CD14-positive monocyte (primary cell): ENCODE data around the gene ZEB2. TPM values are rescaled to one million over a fixed set of nuclear protein-coding genes. Genes with fewer than 3 reads are reported as not detected.

Experiments
- DNase-seq, 3 donors: peaks; one replicate each; pipeline ENCODE4 v3.0.0-alpha.2; 2011 to 2022
- H2AFZ ChIP-seq: 2 replicates; pipeline ENCODE4 v1.6.0; 2012; ENCODE audit warnings: mild to moderate bottlenecking, low read depth, low read length, inconsistent platforms; ENCODE audit not compliant: insufficient read depth, poor library complexity, severe bottlenecking
- H3K27ac ChIP-seq, 2 donors: 1 replicate in 1 of 2; 2 replicates in 1 of 2; pipeline ENCODE4 v1.5.1; 2012 to 2013; ENCODE audit warnings: low read length in 2 of 2, control low read depth in 1 of 2, inconsistent platforms in 1 of 2, low read depth in 1 of 2, mild to moderate bottlenecking in 1 of 2
- H3K27me3 ChIP-seq, 2 donors: one replicate each; pipeline versions ENCODE4 v1.6.0 to v1.6.1; 2011 to 2013; ENCODE audit warnings: low read length in 2 of 2; ENCODE audit not compliant: control insufficient read depth in 2 of 2, insufficient read depth in 2 of 2
- H3K36me3 ChIP-seq, 2 donors: replicated peaks in 1 of 2; 1 replicate in 1 of 2; 2 replicates in 1 of 2; pipeline versions ENCODE4 v1.5.1 to v1.6.1; 2012 to 2013; ENCODE audit warnings: low read length in 2 of 2, control low read depth in 1 of 2, inconsistent platforms in 1 of 2, mild to moderate bottlenecking in 1 of 2; ENCODE audit not compliant: insufficient read depth in 2 of 2, control insufficient read depth in 1 of 2
- H3K4me1 ChIP-seq, 2 donors: 1 replicate in 1 of 2; 2 replicates in 1 of 2; pipeline versions ENCODE4 v1.5.1 to v1.6.1; 2012 to 2013; ENCODE audit warnings: low read length in 2 of 2, control low read depth in 1 of 2, inconsistent platforms in 1 of 2, mild to moderate bottlenecking in 1 of 2, moderate library complexity in 1 of 2; ENCODE audit not compliant: insufficient read depth in 2 of 2, control insufficient read depth in 1 of 2
- H3K4me2 ChIP-seq: replicated peaks from 2 replicates; pipeline ENCODE3; 2012; ENCODE audit warnings: low read length, moderate library complexity, mild to moderate bottlenecking; ENCODE audit not compliant: poor library complexity, severe bottlenecking; ENCODE audit errors: extremely low read depth
- H3K4me3 ChIP-seq, 3 experiments: fragments of 200-600 bp in 1 of 3; sonication (generic) in 1 of 3; replicated peaks in 1 of 3; 1 replicate in 2 of 3; 2 replicates in 1 of 3; pipeline ENCODE4 v1.5.1; 2011 to 2013; ENCODE audit warnings: low read length in 3 of 3, mild to moderate bottlenecking in 3 of 3, control low read depth in 2 of 3, low read depth in 2 of 3, inconsistent platforms in 1 of 3, moderate library complexity in 1 of 3
- H3K79me2 ChIP-seq: 2 replicates; pipeline ENCODE4 v1.6.0; 2012; ENCODE audit warnings: mild to moderate bottlenecking, control low read depth, inconsistent platforms, low read length, moderate library complexity; ENCODE audit not compliant: insufficient read depth
- H3K9ac ChIP-seq: 2 replicates; pipeline ENCODE4 v1.6.0; 2017; ENCODE audit warnings: low read length, mild to moderate bottlenecking; ENCODE audit not compliant: insufficient read depth, poor library complexity, severe bottlenecking
- H3K9me3 ChIP-seq, 2 donors: replicated peaks in 1 of 2; 1 replicate in 1 of 2; 2 replicates in 1 of 2; pipeline versions ENCODE4 v1.5.1 to v1.6.1; 2012 to 2013; ENCODE audit warnings: low read length in 2 of 2, control low read depth in 1 of 2; ENCODE audit not compliant: control insufficient read depth in 1 of 2, insufficient read depth in 1 of 2
- H4K20me1 ChIP-seq: 2 replicates; pipeline ENCODE4 v1.6.0; 2012; ENCODE audit warnings: mild to moderate bottlenecking, low read length, control low read depth, moderate library complexity; ENCODE audit not compliant: insufficient read depth
- H3K27ac Mint-ChIP-seq, 7 donors: one replicate each; pipeline ENCODE4 v1.8.0; 2020; ENCODE audit warnings: mild to moderate bottlenecking in 7 of 7, mixed read lengths in 7 of 7, moderate library complexity in 6 of 7, inconsistent platforms in 2 of 7
- H3K27me3 Mint-ChIP-seq, 3 donors: one replicate each; pipeline ENCODE4 v1.8.0; 2021 to 2022; ENCODE audit warnings: low read depth in 3 of 3, mild to moderate bottlenecking in 3 of 3, mixed read lengths in 3 of 3, moderate library complexity in 3 of 3, inconsistent platforms in 1 of 3
- H3K36me3 Mint-ChIP-seq, 2 donors: one replicate each; pipeline ENCODE4 v1.8.0; 2020; ENCODE audit warnings: mixed read lengths in 2 of 2, inconsistent platforms in 1 of 2, mild to moderate bottlenecking in 1 of 2
- H3K4me1 Mint-ChIP-seq: one replicate; pipeline ENCODE4 v1.8.0; 2020; ENCODE audit warnings: mild to moderate bottlenecking, mixed read lengths
- H3K4me3 Mint-ChIP-seq, 2 donors: one replicate each; pipeline ENCODE4 v1.8.0; 2020; ENCODE audit warnings: mild to moderate bottlenecking in 2 of 2, mixed read lengths in 2 of 2, moderate library complexity in 1 of 2
- H3K9me3 Mint-ChIP-seq, 7 donors: one replicate each; pipeline ENCODE4 v1.8.0; 2020 to 2022; ENCODE audit warnings: mixed read lengths in 7 of 7, mild to moderate bottlenecking in 6 of 7, moderate library complexity in 6 of 7, inconsistent platforms in 2 of 7
- WGBS: methylation state at CpG from one replicate; pipeline ENCODE4 v1.1.5; 2013; ENCODE audit warnings: missing lambda C conversion rate; ENCODE audit not compliant: insufficient coverage; 5-methylcytosine and 5-hydroxymethylcytosine counted together
- intact Hi-C, 2 donors: fragments of 100-400 bp; cut with micrococcal nuclease; formaldehyde crosslinking; loops; one replicate each; pipeline versions ENCODE4 v1.15.0 to v1.15.1; 2023
- polyA plus RNA-seq, 3 donors: library from polyadenylated mRNA; depleted of rRNA in 1 of 3; unstranded in 2 of 3; stranded (reverse) in 1 of 3; fragments of 300-500 nt in 2 of 3; fragments of >200 nt in 1 of 3; fragmentation: Illumina TruSeq in 2 of 3; gene quantifications; 1 replicate in 2 of 3; 2 replicates in 1 of 3; pipeline ENCODE4 v1.2.3, GENCODE V29; 2012 to 2021
- TF ChIP-seq, protein P1 (sequence below): fragments of 200-600 bp; IDR thresholded peaks from one replicate; pipeline ENCODE4 v1.8.0; 2022; ENCODE audit warnings: antibody characterized with exemption, mild to moderate bottlenecking

ZEB2 gene
- polyA plus RNA-seq, 3 donors, result 76.8 to 325 (median 93.8) TPM

DNA sequence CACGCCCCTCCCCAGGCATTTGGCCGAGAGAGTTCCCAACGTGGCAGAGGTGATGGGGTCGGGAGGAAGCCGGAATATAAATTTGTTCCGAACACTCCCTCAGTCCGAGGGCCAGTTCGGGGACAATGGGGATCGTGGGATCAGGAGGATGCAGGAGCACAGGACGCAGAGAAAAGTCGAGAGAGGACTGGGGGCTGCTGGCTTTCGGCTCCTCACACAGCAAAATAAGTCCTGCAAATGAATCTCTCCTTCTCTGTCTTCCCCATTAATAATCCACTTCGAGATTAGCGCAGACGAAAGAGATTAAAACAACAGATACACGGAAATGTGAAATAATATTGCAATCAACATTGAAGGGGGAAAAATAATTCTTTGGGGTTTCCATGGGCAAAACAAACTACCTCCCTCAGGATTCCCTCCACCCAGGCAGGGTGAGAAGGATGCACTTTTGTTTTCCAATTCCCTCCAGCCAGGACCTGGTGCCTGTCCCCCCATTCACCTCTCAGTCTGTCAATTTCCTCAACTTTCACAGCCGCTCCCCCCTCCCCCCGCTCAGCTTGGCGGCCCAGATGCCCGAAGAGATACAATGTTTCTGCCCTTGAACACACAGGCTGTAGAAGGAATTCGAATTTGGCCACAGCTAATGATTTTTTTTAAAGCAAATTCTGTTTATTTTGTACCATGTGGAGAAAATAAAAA lies 3.1 kb upstream of the ZEB2 start:
- H3K27ac ChIP-seq, result peak overlapping the region; percentile 92 to 99
- intact Hi-C loops, result loop anchor here (5.0 to 10.0 kb wide), 5 partner anchors 84 to 1232 kb away; no protein-coding TSS in a partner anchor
- H3K36me3 ChIP-seq, result no peaks in the 10 kb centered on the region
- H2AFZ ChIP-seq, result peak overlapping the region; percentile 47
- WGBS, result 24% methylated on average over 12 of the region's 21 CpGs
- H3K27me3 ChIP-seq, result no peaks in the 10 kb centered on the region
- H4K20me1 ChIP-seq, result no peaks in the 10 kb centered on the region
- H3K36me3 Mint-ChIP-seq, result no peaks in the 10 kb centered on the region
- H3K4me3 Mint-ChIP-seq, result peak overlapping the region; percentile 92 to 94
- H3K27ac Mint-ChIP-seq, result peak overlapping the region in 5 of 7 donors; percentile 94 to 100 (median 98)
- H3K79me2 ChIP-seq, result peaks cover 71% of the 10 kb centered on the region
- H3K27me3 Mint-ChIP-seq, result peaks cover 0 to 2% (median 0%) of the 10 kb centered on the region in 3 donors
- H3K4me1 ChIP-seq, result peaks cover 35 to 43% of the 10 kb centered on the region in 2 donors
- H3K4me3 ChIP-seq, result peak overlapping the region; percentile 51 to 81 (median 57)
- H3K9me3 Mint-ChIP-seq, result peaks cover 0 to 2% (median 0%) of the 10 kb centered on the region in 7 donors
- H3K9me3 ChIP-seq, result no peaks in the 10 kb centered on the region
- peaks cover 37% of the 10 kb centered on the region for H3K4me1 Mint-ChIP-seq
- DNase-seq, result no peak
- peak overlapping the region; percentile 88 for H3K9ac ChIP-seq
- H3K4me2 ChIP-seq, result peak overlapping the region; percentile 94
- TF ChIP-seq, protein P1, sequence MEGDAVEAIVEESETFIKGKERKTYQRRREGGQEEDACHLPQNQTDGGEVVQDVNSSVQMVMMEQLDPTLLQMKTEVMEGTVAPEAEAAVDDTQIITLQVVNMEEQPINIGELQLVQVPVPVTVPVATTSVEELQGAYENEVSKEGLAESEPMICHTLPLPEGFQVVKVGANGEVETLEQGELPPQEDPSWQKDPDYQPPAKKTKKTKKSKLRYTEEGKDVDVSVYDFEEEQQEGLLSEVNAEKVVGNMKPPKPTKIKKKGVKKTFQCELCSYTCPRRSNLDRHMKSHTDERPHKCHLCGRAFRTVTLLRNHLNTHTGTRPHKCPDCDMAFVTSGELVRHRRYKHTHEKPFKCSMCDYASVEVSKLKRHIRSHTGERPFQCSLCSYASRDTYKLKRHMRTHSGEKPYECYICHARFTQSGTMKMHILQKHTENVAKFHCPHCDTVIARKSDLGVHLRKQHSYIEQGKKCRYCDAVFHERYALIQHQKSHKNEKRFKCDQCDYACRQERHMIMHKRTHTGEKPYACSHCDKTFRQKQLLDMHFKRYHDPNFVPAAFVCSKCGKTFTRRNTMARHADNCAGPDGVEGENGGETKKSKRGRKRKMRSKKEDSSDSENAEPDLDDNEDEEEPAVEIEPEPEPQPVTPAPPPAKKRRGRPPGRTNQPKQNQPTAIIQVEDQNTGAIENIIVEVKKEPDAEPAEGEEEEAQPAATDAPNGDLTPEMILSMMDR, result no peak

DNA sequence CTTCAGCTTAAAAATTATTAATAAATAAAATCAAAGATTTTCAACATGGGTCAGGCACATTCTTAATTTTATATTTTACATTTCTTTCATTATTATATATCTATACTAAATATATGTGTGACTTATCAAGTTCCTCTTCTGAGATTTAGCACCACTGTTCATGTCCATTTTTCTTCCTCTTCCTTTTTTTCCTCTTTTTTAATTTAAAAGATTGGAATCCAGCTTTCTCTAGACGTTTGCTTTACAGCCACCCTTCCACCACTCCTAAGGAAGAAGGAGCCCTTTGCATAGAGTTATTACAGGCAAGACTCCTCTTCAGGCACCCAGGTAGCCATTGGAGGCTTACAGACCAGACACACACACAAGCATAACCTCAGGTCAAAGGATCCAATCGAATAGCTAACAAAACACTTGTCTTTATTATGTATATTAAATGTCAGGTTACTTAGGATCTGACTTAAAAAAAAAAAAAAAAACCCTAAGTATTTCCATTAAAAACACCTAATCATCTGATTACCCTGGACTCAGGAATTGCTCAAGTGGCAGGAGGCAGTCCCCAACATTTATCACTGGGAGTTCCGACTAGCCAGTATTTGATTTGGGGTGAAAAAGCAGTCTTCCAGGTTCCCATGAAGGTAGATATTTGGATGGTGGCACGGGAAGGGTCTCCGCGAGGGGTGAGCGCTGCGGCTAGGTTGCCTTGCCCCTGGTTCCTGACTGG lies 2.4 kb upstream of the ZEB2 start:
- Histone ChIP-seq H3K4me3 (peak overlapping the region; percentile 51 to 81 (median 57)), H3K27ac (peak overlapping the region; percentile 92 to 99), H4K20me1 (peaks cover 5% of the 10 kb centered on the region), H3K4me2 (peak overlapping the region; percentile 94), H3K9me3 (no peaks in the 10 kb centered on the region), H3K9ac (peak overlapping the region; percentile 99), H3K36me3 (no peaks in the 10 kb centered on the region), H3K79me2 (peaks cover 78% of the 10 kb centered on the region), H3K27me3 (no peaks in the 10 kb centered on the region), H2AFZ (peak overlapping the region; percentile 46), H3K4me1 (peaks cover 35 to 43% of the 10 kb centered on the region in 2 donors)
- Mint-ChIP-seq H3K27me3 (peaks cover 0 to 2% (median 0%) of the 10 kb centered on the region in 3 donors), H3K36me3 (peaks cover 0 to 3% of the 10 kb centered on the region in 2 donors), H3K4me1 (peaks cover 37% of the 10 kb centered on the region), H3K9me3 (peaks cover 0 to 4% (median 0%) of the 10 kb centered on the region in 7 donors), H3K4me3 (peak overlapping the region; percentile 92 to 94), H3K27ac (peak overlapping the region in 5 of 7 donors; percentile 94 to 100 (median 98))
- 27% methylated on average over 6 of the region's 8 CpGs for WGBS
- intact Hi-C loops, result loop anchor here (5.0 to 10.0 kb wide), 5 partner anchors 85 to 1232 kb away; no protein-coding TSS in a partner anchor
- TF ChIP-seq, protein P1, result no peak
- peak in 1 of 3 donors; percentile 28 for DNase-seq
